GM23338 (cell line): ENCODE measurements around the gene NDUFAF8. TPM values are rescaled to one million over a fixed set of nuclear protein-coding genes. Genes with fewer than 3 reads are reported as not detected.

ENCODE experiments used
- ATAC-seq: fragments of 200-7000 bp; cut with Tn5 transposase; 3 replicates; pipeline ENCODE4 v1.9.1; 2020
- DNase-seq: peaks from one replicate; pipeline ENCODE4 v3.0.0-alpha.2; 2015; ENCODE audit warnings: low spot score
- H2AFZ ChIP-seq: fragments of 200-600 bp; sonication (generic); 2 replicates; pipeline ENCODE4 v1.8.0; 2016; ENCODE audit warnings: antibody characterized with exemption, mild to moderate bottlenecking, moderate library complexity
- H3F3A ChIP-seq: fragments of 200-600 bp; sonication (generic); replicated peaks from 2 replicates; pipeline ENCODE4 v1.8.0; 2017; ENCODE audit warnings: antibody characterized with exemption, mixed run types, low read depth
- H3K27ac ChIP-seq: fragments of 200-600 bp; sonication (generic); 2 replicates; pipeline ENCODE4 v1.6.1; 2016; ENCODE audit warnings: low read depth
- H3K27me3 ChIP-seq: fragments of 200-600 bp; sonication (generic); 2 replicates; pipeline ENCODE4 v1.8.0; 2016; ENCODE audit warnings: mild to moderate bottlenecking, mixed run types, moderate library complexity; ENCODE audit not compliant: insufficient read depth
- H3K36me3 ChIP-seq: fragments of 200-600 bp; sonication (generic); 2 replicates; pipeline ENCODE4 v1.8.0; 2016; ENCODE audit warnings: mild to moderate bottlenecking; ENCODE audit not compliant: insufficient read depth
- H3K4me1 ChIP-seq: fragments of 200-600 bp; sonication (generic); 2 replicates; pipeline ENCODE4 v1.8.0; 2016; ENCODE audit warnings: mild to moderate bottlenecking, moderate library complexity; ENCODE audit not compliant: insufficient read depth
- H3K4me2 ChIP-seq: fragments of 200-600 bp; sonication (generic); 2 replicates; pipeline ENCODE4 v1.7.1; 2017; ENCODE audit warnings: mixed run types
- H3K4me3 ChIP-seq: fragments of 200-600 bp; sonication (generic); 2 replicates; pipeline ENCODE4 v1.6.1; 2016; ENCODE audit warnings: mixed run types
- H3K79me2 ChIP-seq: fragments of 200-600 bp; sonication (generic); replicated peaks from 2 replicates; pipeline ENCODE4 v1.8.0; 2017; ENCODE audit warnings: mild to moderate bottlenecking; ENCODE audit not compliant: insufficient read depth
- H3K9me2 ChIP-seq: fragments of 200-600 bp; sonication (generic); 2 replicates; pipeline ENCODE4 v1.8.0; 2017; ENCODE audit not compliant: insufficient read depth
- H4K20me1 ChIP-seq: fragments of 200-600 bp; sonication (generic); replicated peaks from 2 replicates; pipeline ENCODE4 v1.8.0; 2017; ENCODE audit warnings: mild to moderate bottlenecking; ENCODE audit not compliant: insufficient read depth
- H3K27ac Mint-ChIP-seq: 2 replicates; pipeline ENCODE4 v1.8.0; 2020; ENCODE audit warnings: inconsistent platforms, mild to moderate bottlenecking, moderate library complexity, mixed read lengths
- H3K27me3 Mint-ChIP-seq: 3 replicates; pipeline ENCODE4 v1.8.0; 2022; ENCODE audit warnings: low read depth, mild to moderate bottlenecking, moderate library complexity, mixed read lengths, inconsistent platforms; ENCODE audit not compliant: insufficient read depth, poor library complexity
- H3K36me3 Mint-ChIP-seq: 3 replicates; pipeline ENCODE4 v1.8.0; 2021; ENCODE audit warnings: low read depth, mild to moderate bottlenecking, inconsistent platforms, moderate library complexity, mixed read lengths
- H3K4me1 Mint-ChIP-seq: 3 replicates; pipeline ENCODE4 v1.8.0; 2020; ENCODE audit warnings: mild to moderate bottlenecking, inconsistent platforms, mixed read lengths
- H3K4me3 Mint-ChIP-seq: 3 replicates; pipeline ENCODE4 v1.8.0; 2021; ENCODE audit warnings: moderate library complexity, mild to moderate bottlenecking, inconsistent platforms, mixed read lengths
- H3K9me3 Mint-ChIP-seq: 3 replicates; pipeline ENCODE4 v1.8.0; 2020; ENCODE audit warnings: moderate library complexity, mild to moderate bottlenecking, inconsistent platforms, mixed read lengths
- CREB1 ChIP-seq: fragments of 250-450 bp; sonication (Bioruptor Pico); IDR thresholded peaks from 2 replicates; pipeline ENCODE4 v1.5.0; 2020; ENCODE audit warnings: low read depth, mild to moderate bottlenecking, moderate library complexity
- ETS1 ChIP-seq: IDR thresholded peaks from 2 replicates; pipeline ENCODE4 v1.6.1; 2016; ENCODE audit warnings: antibody characterized with exemption
- EZH2 ChIP-seq: fragments of 200-600 bp; sonication (generic); IDR thresholded peaks from one replicate; pipeline ENCODE4 v1.8.0; 2017; ENCODE audit warnings: antibody characterized with exemption, mild to moderate bottlenecking, low read depth; ENCODE audit not compliant: unreplicated experiment
- EZH2phosphoT487 ChIP-seq: fragments of 200-600 bp; sonication (generic); IDR thresholded peaks from one replicate; pipeline ENCODE4 v1.8.1; 2018; ENCODE audit warnings: antibody characterized with exemption; ENCODE audit not compliant: unreplicated experiment
- JUNB ChIP-seq: IDR thresholded peaks from one replicate; pipeline ENCODE4 v1.6.1; 2016; ENCODE audit warnings: antibody characterized with exemption; ENCODE audit not compliant: unreplicated experiment
- NANOG ChIP-seq: IDR thresholded peaks from 2 replicates; pipeline ENCODE4 v1.6.1; 2016; ENCODE audit warnings: antibody characterized with exemption, borderline replicate concordance
- REST ChIP-seq: IDR thresholded peaks from one replicate; pipeline ENCODE4 v1.6.1; 2018; ENCODE audit warnings: antibody characterized with exemption; ENCODE audit not compliant: unreplicated experiment
- STAT1 ChIP-seq: IDR thresholded peaks from one replicate; pipeline ENCODE4 v1.6.1; 2016; ENCODE audit warnings: antibody characterized with exemption; ENCODE audit not compliant: unreplicated experiment
- ZNF114 ChIP-seq: fragments of 250-450 bp; sonication (Bioruptor Pico); IDR thresholded peaks from 2 replicates; pipeline ENCODE4 v1.5.0; 2020; ENCODE audit warnings: mild to moderate bottlenecking, moderate library complexity
- ZNF331 ChIP-seq: fragments of 250-450 bp; sonication (Bioruptor Pico); IDR thresholded peaks from 2 replicates; pipeline ENCODE4 v1.5.0; 2020; ENCODE audit warnings: low read depth, mild to moderate bottlenecking, moderate library complexity
- ZNF462 ChIP-seq: fragments of 250-450 bp; sonication (Bioruptor Pico); IDR thresholded peaks from 2 replicates; pipeline ENCODE4 v1.5.0; 2020; ENCODE audit warnings: mild to moderate bottlenecking, moderate library complexity
- polyA plus RNA-seq: library from polyadenylated mRNA; unstranded; fragments of >200 nt; fragmentation: Nextera tagmentation; extraction: Ambion mirVana; gene quantifications from 2 replicates; pipeline ENCODE4 v1.2.1, GENCODE V29; 2016
- total RNA-seq: library from RNA; depleted of rRNA; stranded (reverse); fragments of >200 nt; shearing (Covaris generic); gene quantifications from 2 replicates; pipeline ENCODE4 v1.2.3, GENCODE V29; 2014

NDUFAF8 gene
- total and polyA plus RNA-seq, 2 experiments from 2014 or later, result 21.5 to 156 TPM

- Mint-ChIP-seq H3K9me3 (no peaks in the 10 kb centered on the region), H3K4me3 (no peak overlapping the region), H3K4me1 (peaks cover 7% of the 10 kb centered on the region), H3K36me3 (peaks cover 10% of the 10 kb centered on the region; the same call in 2 of the 3 replicates), H3K27ac (no peak overlapping the region), H3K27me3 (peaks cover 8% of the 10 kb centered on the region)
- Histone ChIP-seq H4K20me1 (peaks cover 23% of the 10 kb centered on the region), H3K9me2 (no peaks in the 10 kb centered on the region), H3K79me2 (peaks cover 41% of the 10 kb centered on the region), H3K4me2 (no peak overlapping the region), H3K27ac (no peak overlapping the region), H3F3A (no peaks in the 10 kb centered on the region), H3K4me1 (no peaks in the 10 kb centered on the region), H3K36me3 (no peaks in the 10 kb centered on the region; the same call in 1 of the 2 replicates), H3K4me3 (no peak overlapping the region), H3K27me3 (no peaks in the 10 kb centered on the region), H2AFZ (no peak overlapping the region)
- DNase-seq (no peak), ATAC-seq (no peak)
- TF ChIP-seq ZNF462 (CRISPR knock-in tag) (no peak), CREB1 (CRISPR knock-in tag) (no peak)
These were observed 49.6 kb downstream of the NDUFAF8 start for GRCh38 chr17:81288715-81289114.

- H3K9me3 Mint-ChIP-seq, result no peaks in the 10 kb centered on the region
- no peak for TF ChIP-seq CREB1 (CRISPR knock-in tag)
- no peak for TF ChIP-seq ETS1
- TF ChIP-seq STAT1, result no peak
- no peak for TF ChIP-seq ZNF331 (CRISPR knock-in tag)
- TF ChIP-seq JUNB, result no peak
- TF ChIP-seq REST, result no peak
- no peak for TF ChIP-seq EZH2phosphoT487
- TF ChIP-seq ZNF114, result no peak
- TF ChIP-seq EZH2, result no peak
- no peak for TF ChIP-seq NANOG
These were observed 50.5 kb downstream of the NDUFAF8 start for GRCh38 chr17:81289627-81290026.

More at GRCh38 chr17:81289627-81290026, 50.5 kb downstream of the NDUFAF8 start:
- no peak overlapping the region for H3K27ac Mint-ChIP-seq
- peaks cover 10% of the 10 kb centered on the region; the same call in 2 of the 3 replicates for H3K36me3 Mint-ChIP-seq
- Histone ChIP-seq H3K27ac (no peak overlapping the region), H3K9me2 (no peaks in the 10 kb centered on the region), H3K27me3 (no peaks in the 10 kb centered on the region), H4K20me1 (peaks cover 30% of the 10 kb centered on the region), H3F3A (no peaks in the 10 kb centered on the region), H3K4me3 (no peak overlapping the region), H3K4me1 (peaks cover 4% of the 10 kb centered on the region; the same call in 1 of the 2 replicates), H3K79me2 (peaks cover 45% of the 10 kb centered on the region), H3K4me2 (no peak overlapping the region), H2AFZ (no peak overlapping the region), H3K36me3 (no peaks in the 10 kb centered on the region)
- H3K27me3 Mint-ChIP-seq, result peaks cover 8% of the 10 kb centered on the region
- DNase-seq (no peak), ATAC-seq (no peak)
- H3K4me1 Mint-ChIP-seq, result peaks cover 11% of the 10 kb centered on the region
- no peak overlapping the region for H3K4me3 Mint-ChIP-seq
